ENCODE data around the gene GYG2.
"Not testable (repeated sequence)": the region's sequence is repeated elsewhere in the genome, so short reads cannot be mapped to it uniquely, and the experiment has no call there.

Gene GYG2

GRCh38 chrX:2903366-2903765 is 74.6 kb downstream of the GYG2 start:
- no peak for DNase-seq (ENCODE audit: low read depth)

- DNase-seq (ENCODE audit: low read depth), result no peak
These were observed 78.6 kb downstream of the GYG2 start for GRCh38 chrX:2907295-2907694.

- DNase-seq (ENCODE audit: low read depth), result no peak
These were observed 79.5 kb downstream of the GYG2 start for GRCh38 chrX:2908125-2908685.

- no peak for DNase-seq (ENCODE audit: low read depth)
These were observed 81.4 kb downstream of the GYG2 start for GRCh38 chrX:2910109-2910508.

- DNase-seq (ENCODE audit: low read depth), result no peak
These were observed 84.4 kb downstream of the GYG2 start for GRCh38 chrX:2913118-2913517.

- no peak for DNase-seq (ENCODE audit: low read depth)
These were observed 89.0 kb downstream of the GYG2 start for GRCh38 chrX:2917767-2918166.

GRCh38 chrX:2921193-2921592 is 92.5 kb downstream of the GYG2 start:
- DNase-seq (ENCODE audit: low read depth), result no peak

- DNase-seq (ENCODE audit: low read depth), result no peak
These were observed 93.0 kb downstream of the GYG2 start for GRCh38 chrX:2921750-2922149.

- no peak for DNase-seq (ENCODE audit: low read depth)
These were observed 95.4 kb downstream of the GYG2 start for GRCh38 chrX:2924151-2924550.

- not testable (repeated sequence) for DNase-seq (ENCODE audit: low read depth)
These were observed 97.5 kb downstream of the GYG2 start for GRCh38 chrX:2926255-2926654.

GRCh38 chrX:2926664-2927275 is 98.0 kb downstream of the GYG2 start:
- no peak for DNase-seq (ENCODE audit: low read depth)

GRCh38 chrX:2928191-2928582 is 99.5 kb downstream of the GYG2 start:
- DNase-seq (ENCODE audit: low read depth), result no peak

GRCh38 chrX:2928583-2929434 is 100.1 kb downstream of the GYG2 start, which contains the start of gene ARSD:
Gene ARSD (minus strand): TSS chrX:2929339. CDS start chrX:2929275, 64 bp downstream.
- peak; percentile 26 for DNase-seq (ENCODE audit: low read depth)

GRCh38 chrX:2931155-2931554 is 102.4 kb downstream of the GYG2 start:
- no peak for DNase-seq (ENCODE audit: low read depth)

GRCh38 chrX:2931612-2932011 is 102.9 kb downstream of the GYG2 start:
- no peak for DNase-seq (ENCODE audit: low read depth)

Measured in stimulated activated CD8-positive, alpha-beta memory T cell treated with anti-CD3 and anti-CD28 coated beads, Interleukin-12 subunit alpha, Interleukin-12 subunit beta, amount 100 ng/mL, for 4 hours (primary cell).